CD4-positive, alpha-beta T cell treated with Interleukin-6 for 4 hours (primary cell): ENCODE data around the gene C14orf93.
"Not testable (repeated sequence)": the region's sequence is repeated elsewhere in the genome, so short reads cannot be mapped to it uniquely, and the experiment has no call there.

Source experiments
- DNase-seq: peaks from one replicate; pipeline ENCODE4 v3.0.0-alpha.2; 2020; ENCODE audit warnings: mixed read lengths

C14orf93 gene

GRCh38 chr14:23018107-23018506 lies 8.2 kb upstream of the C14orf93 start:
- no peak for DNase-seq

- DNase-seq: no peak
These were observed 7.1 kb upstream of the C14orf93 start for GRCh38 chr14:23017091-23017490.

- DNase-seq: no peak
These were observed 5.7 kb upstream of the C14orf93 start for GRCh38 chr14:23015618-23016017.

GRCh38 chr14:23013749-23014054 lies 3.8 kb upstream of the C14orf93 start:
- not testable (repeated sequence) for DNase-seq

- DNase-seq: no peak
These were observed 3.3 kb upstream of the C14orf93 start for GRCh38 chr14:23013054-23013748.

GRCh38 chr14:23009483-23009938 lies 432 bp downstream of the C14orf93 start:
- no peak for DNase-seq

- no peak for DNase-seq
These were observed 1.1 kb downstream of the C14orf93 start for GRCh38 chr14:23008831-23009230.

- peak; percentile 98 for DNase-seq
These were observed 3.2 kb downstream of the C14orf93 start for GRCh38 chr14:23006544-23007419.

- no peak for DNase-seq
These were observed 3.8 kb downstream of the C14orf93 start for GRCh38 chr14:23006188-23006534.

GRCh38 chr14:23005451-23006187 lies 4.3 kb downstream of the C14orf93 start:
- DNase-seq: no peak

- not testable (repeated sequence) for DNase-seq
These were observed 5.7 kb downstream of the C14orf93 start for GRCh38 chr14:23004274-23004673.

GRCh38 chr14:23002592-23002991 lies 7.4 kb downstream of the C14orf93 start:
- no peak for DNase-seq

- no peak for DNase-seq
These were observed 9.1 kb downstream of the C14orf93 start for GRCh38 chr14:23000860-23001259.

- no peak for DNase-seq
These were observed 11.5 kb downstream of the C14orf93 start for GRCh38 chr14:22998329-22999012.

- no peak for DNase-seq
These were observed 12.1 kb downstream of the C14orf93 start for GRCh38 chr14:22997676-22998323.

GRCh38 chr14:22996768-22997654 lies 12.9 kb downstream of the C14orf93 start:
- no peak for DNase-seq

GRCh38 chr14:22995889-22996625 lies 13.9 kb downstream of the C14orf93 start:
- no peak for DNase-seq

- peak; percentile 61 for DNase-seq
These were observed 15.1 kb downstream of the C14orf93 start for GRCh38 chr14:22994762-22995275.

- no peak for DNase-seq
These were observed 16.4 kb downstream of the C14orf93 start for GRCh38 chr14:22993517-22993916.

- DNase-seq: no peak
These were observed 18.1 kb downstream of the C14orf93 start for GRCh38 chr14:22991852-22992251.
